Astrocyte of the hippocampus (primary cell): ENCODE measurements around the gene HUNK.
"Not testable (repeated sequence)": the region's sequence is repeated elsewhere in the genome, so short reads cannot be mapped to it uniquely, and the experiment has no call there.

Experiments used
- DNase-seq: peaks from one replicate; pipeline ENCODE4 v3.0.0; 2011; ENCODE audit warnings: low read depth, low spot score

Gene HUNK

DNA sequence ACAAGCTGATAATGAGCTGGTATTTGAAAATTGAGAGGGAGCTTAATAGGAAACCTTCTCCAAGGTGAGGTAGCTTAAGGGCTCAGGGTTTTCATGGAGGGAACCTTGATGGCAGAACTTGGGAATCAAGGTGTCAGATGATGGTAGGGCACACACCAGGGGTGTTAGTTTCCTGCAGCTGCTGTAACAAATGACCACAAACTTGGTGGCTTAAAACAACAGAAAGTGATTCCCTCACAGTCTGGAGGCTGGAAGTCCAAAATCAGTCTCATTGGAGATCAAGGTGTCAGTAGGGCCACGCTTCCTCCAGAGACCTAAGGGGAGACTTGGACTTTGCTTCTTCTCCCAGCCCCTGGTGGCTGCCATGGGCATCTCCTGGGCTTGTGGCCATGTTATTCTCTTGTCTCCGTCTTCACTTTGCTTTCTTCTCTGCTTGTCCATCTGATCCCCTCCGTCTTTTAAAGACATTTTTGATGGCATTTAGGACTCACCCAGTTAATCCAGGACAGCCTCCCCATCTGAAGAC is 45.5 kb downstream of the HUNK start:
- no peak for DNase-seq

DNA sequence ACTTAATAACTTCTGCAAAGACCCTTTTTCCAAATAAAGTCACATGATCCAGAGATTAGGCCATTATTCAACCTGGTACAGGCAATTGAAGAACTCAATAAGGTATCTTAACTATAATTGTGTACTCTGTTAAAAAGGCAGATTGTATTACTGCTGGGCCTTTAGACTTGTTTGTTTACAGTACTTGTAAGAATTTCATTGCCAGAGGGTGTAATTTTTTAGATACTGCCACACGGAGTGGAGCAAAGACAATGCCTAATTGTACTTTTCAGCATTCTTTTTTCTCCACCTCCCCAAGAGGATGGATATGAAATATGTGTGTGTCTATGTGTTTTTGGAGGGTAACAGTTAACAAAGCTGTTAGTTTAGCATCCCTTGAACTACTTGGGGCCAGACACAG is 47.5 kb downstream of the HUNK start:
- no peak for DNase-seq

DNA sequence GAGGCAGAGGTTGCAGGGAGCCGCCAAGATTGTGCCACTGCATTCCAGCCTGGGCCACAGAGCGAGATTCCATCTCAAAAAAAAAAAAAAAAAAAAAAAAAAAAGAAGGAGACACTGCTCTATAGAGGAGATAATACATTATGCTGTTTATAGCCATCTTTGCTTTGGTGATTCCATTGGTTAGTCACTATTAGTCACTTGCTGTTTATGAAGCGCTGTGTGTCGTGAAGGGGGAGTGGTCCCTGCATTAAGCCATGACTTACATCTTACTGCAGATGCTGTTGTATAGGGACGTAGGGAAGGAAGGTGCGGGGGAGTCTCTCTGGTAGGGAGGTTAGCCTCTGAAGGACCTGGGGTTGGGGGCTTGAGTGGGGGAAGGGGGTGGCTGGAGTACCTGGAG is 48.3 kb downstream of the HUNK start:
- DNase-seq: no peak

DNA sequence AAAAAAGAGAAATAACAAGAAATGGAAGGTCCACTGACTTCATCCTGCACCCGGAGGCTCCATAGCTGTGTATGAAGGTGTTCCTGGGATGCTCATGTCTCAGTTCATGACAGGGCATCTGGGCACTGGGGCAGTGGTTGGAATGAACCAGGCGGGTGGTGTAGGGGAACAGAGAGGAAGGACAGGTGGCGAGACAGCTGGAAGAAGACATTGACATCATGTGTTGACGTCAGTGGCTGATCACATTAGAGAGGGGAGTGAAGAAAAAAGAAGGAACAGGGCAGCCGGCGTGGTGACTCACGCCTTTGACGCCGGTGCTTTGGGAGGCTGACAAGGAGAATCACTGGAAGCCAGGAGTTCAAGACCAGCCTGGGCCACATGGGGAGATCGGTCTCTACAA is 50.1 kb downstream of the HUNK start:
- no peak for DNase-seq

DNA sequence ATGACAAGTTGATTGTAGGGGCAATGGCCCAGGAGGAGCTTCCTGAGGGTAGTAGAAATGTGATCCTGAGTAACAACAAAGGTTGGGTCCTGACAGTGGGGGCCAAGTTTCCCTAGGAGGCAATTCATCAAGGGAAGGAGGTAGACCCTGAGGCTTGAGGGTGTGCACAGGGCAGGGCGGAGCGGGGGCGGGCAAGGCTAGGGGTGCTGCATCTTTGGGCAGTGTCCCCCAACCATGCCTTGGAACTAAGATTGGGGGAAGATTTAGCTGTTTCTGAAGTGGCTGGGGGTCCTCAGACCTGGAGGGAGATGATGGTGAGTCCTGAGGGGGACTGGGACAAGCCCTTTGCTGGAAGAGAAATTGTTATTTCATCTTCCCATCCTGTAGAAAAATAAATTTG is 50.9 kb downstream of the HUNK start:
- no peak for DNase-seq

DNA sequence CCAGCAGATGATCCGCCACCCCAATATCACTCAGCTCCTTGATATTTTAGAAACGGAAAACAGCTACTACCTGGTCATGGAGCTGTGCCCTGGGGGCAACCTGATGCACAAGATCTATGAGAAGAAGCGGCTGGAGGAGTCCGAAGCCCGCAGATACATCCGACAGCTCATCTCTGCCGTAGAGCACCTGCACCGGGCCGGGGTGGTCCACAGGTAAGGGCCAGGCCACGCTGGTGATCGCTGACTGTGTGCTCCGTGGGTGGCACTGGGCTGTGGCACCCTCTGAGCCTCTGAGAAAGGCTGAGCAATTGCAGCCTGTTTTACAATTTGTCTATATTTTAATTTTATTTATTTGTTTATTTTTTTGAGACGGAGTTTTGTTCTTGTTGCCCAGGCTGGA is 51.7 kb downstream of the HUNK start:
- no peak for DNase-seq

DNA sequence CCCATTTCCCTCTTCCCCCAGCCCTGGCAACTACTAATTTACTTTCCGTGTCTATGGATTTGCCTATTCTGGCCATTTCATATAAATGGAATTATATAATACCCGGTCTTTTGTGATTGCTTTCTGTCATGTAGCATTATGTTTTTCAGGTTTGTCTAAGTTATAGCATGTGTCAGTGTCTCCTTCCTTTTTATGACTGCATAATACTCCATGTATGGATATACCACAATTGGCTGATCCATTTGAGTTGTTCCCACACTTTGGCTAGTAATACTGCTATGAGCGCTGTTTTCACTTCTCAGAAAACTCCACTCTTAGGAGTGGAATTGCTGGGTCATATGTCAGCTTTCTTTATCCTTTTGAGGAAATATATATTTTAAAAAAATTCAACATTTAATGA is 53.7 kb downstream of the HUNK start:
- no peak for DNase-seq

DNA sequence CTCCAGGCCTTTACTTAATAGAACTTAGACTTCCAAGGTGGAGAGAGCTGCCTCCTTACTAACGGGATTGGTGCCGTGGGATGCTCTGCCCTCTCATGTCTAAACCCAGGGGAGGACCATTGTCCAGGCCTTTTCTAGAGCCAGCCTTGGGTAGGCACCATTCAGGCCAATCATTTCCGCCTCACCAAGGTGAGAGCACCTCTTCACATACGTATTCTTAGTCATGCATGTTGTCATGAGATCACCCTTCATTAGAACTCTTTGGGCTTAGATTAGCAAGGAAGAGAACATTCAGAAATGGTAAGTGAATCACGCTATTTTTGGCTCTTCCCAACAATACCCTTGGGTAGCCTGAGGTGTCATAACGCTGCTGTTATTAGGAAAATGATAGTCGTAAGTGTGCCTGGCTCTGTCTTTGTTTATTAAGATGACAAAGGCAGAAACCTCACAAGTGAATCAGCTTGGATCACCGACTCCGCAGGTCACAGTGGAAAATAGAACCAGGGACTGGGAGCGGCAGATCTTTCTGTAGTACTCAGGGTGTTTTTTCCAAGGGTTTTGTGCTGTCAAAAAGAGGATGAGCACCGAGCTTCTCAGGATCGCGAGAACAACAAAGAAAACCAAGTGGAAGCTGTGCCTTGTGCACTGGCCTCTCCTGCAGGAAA is 55.0 kb downstream of the HUNK start:
- no peak for DNase-seq

DNA sequence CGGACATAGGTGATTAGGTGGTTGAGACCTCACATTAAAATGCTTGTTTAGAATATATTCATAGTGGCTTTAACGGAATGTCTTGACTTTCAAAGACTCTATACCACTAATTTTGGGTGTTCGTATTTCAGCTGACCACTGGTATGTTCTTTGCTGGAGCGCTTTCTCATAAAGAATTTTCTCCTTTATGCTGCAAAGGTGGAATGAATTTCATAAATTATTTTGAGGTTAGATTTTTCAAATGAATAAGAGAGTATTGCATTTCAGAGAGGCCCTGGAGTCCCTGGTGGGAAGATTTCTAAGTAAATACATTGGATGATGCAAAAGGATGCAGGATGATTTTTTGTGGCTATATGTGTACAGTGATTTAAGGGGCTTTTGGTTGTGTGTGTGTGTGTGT is 55.8 kb downstream of the HUNK start:
- DNase-seq: no peak

DNA sequence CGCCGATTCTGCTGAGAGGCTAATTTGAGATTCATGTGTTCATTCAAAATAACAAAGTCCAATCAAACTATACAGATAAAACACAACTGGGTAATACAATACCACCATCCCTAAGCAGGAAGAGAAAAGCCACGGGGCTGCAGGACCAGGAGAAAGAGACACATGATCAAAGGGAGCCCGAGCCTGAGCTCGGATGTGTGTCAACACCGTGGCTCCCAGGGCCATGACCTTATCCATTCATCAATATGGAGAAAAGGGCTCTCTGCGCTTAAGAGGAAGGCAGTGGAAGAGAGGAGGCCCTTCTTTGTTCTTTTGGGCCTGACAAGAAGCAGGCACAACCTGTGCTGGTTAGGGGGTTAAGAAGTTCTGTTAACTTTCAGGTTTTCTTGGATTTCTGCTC is 56.7 kb downstream of the HUNK start:
- DNase-seq: no peak

DNA sequence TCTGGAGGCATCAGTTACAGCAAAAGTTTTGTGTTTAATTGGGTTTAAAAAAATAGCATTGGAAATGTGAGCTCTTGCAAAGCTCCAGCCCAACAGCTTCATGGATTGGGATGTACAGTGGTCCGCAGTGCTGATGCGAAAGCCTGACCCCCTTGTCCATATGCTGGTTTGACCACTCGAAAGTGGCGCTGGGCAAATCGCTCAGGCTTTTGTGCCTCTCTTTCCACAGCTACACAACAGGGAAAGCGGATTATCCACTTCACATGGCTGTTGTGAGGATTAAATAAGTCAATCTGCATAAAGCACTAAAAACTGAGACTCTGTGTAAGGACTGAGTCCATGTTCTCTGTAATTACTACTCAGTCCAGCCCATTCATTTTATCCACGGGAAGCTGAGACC is 57.2 kb downstream of the HUNK start:
- DNase-seq: no peak

DNA sequence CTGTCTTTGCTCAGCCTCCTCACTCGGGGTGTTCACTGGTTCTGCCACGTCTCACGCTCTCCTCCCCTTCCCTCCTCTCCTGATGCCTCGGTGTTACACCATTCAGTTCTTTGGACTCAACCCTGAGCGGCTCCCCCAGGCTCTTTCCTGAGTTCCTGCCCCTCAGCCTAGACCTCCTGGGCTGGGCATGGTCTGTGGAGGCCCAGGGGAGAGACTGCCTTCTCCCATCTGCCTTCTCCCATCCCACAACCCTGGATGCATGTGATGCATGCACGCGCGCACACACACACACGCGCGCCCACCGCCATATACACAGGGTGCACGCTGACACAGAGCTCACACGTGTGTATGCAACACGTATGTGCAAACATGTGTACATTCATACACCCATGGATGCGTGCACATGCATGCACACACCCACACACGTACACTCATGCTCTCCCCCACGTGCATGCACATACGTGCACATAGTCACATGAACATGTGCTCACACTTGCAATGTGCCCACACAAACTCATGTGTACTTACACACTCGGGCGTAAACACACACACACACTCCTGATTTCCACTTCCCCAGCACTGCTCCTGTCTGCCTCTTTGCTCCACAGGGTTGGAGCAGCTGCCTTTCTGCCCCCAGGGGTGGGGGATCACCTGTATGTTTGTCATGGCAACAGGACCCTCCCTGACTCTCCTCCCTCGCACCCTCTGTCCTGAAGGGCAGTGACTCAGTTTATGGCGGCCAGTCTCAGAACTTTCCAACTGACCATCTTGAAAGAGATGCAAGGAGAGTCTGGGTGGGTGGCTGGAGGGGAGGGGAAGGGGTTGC is 59.0 kb downstream of the HUNK start:
- DNase-seq: no peak

DNA sequence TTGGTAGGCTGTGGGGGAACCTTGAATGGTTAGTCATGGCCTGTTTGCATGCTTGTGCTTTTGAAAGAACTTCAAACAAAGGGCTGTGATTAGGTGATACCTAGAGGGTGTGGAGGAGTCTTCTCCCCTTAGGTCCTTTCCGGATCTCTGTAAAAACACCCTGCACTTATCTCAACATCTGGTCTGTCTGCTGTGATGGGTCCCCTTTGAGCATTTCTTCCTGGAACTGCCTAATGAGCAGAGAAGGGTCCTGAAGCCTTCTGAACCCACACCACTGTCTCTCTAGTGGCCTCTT is 59.6 kb downstream of the HUNK start:
- DNase-seq: no peak

DNA sequence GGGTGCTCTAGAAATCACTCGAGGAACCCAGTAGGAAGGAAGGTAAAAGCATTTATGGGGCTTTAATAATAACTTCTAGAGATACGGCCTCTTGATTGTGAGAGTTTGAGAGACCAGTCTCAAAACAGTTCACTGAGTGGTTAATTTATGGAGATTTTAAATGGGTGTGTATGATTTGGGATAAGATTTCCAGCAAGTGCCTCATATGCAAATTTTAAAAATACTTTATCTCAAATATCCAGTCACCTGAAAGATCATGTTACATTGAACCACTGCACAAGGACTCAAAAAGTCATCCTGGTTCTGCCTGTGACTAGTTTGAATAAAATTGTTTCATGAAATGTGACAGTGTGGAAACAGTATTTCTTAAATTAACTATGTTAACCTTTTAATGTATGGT is 64.5 kb downstream of the HUNK start:
- no peak for DNase-seq

DNA sequence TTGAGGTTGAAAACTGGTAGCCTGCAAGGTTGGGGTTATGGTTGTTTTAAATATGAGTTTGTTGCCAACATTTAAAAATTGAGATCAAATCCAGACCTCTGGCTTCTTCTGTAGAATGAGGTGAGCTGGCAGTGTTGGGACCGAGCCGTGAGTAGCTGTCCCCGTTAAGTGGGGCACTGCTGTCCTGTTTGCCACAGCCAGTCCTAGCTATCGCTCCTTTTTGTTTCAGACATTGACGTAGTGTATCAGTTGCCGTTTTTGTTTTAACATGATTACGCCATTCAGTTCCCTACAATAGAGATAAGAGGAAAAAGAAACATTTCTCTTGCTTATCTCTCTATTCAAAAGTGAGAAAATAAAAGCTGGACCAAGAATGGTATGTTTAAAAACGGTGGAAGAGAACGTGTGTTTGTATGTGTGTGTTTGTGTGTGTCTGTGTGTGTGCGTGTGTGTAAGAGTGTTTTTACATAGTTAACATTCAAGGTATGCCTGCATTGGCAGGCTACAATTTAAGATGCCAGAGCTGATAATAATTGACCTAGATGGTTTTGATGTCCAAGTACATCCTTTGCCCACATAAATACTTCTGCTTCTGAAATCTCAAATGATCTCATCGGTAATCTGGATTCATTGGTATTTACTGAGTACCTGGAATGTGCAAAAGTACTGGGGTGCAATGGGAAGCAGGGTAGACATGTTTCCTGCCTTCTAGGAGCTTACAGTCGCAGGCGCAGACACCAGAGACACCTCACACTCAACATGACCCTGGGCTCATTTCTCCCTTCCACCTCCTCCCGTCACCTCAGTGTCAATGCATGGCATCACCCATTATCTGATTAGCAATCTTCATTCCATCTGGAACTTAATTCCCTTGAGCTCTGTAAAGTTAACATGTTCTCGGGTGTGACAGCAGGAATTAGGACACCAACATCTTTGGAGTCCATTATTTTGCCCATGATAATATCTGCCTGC is 65.8 kb downstream of the HUNK start:
- no peak for DNase-seq

DNA sequence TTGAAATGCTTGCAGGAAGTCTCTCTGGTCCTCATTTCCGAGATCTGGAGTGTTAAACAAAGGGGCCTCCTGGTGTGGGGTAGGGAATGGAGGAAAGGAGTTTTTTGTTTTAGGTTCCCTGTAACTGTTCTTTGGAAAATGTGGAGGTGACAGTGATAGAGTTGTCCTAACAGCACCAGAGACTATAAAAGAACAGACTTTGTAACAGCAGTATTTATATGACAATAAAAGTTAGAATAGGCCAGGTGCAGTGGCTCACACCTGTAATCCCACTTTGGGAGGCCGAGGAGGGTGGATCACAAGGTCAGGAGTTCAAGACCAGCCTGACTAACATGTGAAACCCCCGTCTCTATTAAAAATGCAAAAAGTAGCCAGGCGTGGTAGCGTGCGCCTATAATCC is 68.9 kb downstream of the HUNK start:
- DNase-seq: no peak

DNA sequence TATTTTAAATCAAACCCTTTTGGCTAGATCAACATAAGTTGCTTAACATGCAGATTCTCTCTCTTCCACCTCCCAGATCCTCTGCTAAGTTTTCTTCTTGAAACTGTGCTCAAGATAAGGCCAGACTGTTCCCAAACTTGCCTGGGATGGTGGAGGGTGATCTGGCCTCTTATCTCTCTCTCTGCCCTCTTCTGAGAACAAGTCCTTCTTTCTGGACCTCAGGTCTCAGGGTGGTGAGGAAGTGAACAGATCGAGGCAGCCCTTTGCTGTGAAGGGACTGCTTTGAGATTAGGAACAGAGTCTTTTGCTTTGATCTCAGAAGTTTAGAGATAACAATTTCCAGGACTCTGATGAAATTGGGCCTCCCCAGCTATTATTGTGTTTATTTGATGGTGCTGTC is 70.7 kb downstream of the HUNK start:
- no peak for DNase-seq

DNA sequence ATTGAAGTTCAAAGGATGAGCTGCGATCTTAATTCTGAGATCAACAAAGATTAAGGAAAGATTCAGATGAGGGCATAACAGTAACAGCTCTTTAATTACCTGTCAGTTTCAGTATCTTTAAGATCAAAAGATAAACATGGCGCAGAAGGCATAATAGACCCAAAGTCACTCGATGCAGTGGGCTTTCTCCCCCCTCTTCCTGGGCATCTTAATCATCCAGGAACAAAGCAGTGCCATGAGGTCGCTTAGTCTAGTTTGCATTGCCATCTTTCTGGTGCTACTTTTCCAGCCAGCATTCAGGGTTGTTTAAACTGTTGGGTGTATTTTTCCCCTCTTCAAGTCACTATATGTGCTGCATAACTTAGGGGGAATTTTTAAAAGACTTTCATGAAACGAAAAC is 72.3 kb downstream of the HUNK start:
- DNase-seq: no peak

DNA sequence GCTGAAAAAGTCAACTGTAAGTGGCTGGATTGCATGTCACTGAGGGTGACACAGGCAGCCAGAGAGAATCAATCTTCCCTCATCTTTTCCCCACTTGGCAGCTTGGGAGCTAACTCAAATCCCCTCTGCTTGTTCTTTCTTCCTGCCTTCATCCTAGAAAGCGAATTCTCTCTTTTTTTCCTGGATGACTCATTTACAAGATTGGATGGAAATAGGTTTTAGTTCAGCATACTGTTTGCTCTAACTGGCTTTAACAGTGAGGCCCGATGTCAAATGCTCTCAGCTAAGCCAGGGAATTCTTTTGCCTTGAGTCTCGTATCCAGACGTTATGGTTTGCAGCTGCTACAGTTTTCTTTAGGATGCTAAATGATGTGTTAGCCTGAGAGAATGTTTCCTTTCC is 72.7 kb downstream of the HUNK start:
- peak; percentile 69 for DNase-seq

DNA sequence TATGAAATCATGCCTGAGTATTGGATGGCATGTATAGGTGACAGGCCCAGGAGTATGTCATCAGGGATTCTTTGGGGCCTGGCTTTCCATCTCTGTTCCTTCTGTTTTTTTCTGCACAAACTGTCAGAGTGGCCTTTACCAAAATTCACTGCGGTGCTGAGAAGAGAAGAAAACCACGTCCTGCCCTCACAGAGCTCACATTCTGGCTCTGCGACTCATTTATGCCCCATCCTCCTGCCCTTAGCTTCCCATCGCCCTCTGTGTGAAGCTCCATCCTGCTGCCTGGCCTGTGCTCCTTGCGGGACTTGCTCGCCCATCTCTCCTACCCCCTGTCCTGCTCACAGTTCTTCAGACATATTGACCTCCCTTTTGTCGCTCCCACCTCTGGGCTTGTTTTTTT is 73.4 kb downstream of the HUNK start:
- no peak for DNase-seq

DNA sequence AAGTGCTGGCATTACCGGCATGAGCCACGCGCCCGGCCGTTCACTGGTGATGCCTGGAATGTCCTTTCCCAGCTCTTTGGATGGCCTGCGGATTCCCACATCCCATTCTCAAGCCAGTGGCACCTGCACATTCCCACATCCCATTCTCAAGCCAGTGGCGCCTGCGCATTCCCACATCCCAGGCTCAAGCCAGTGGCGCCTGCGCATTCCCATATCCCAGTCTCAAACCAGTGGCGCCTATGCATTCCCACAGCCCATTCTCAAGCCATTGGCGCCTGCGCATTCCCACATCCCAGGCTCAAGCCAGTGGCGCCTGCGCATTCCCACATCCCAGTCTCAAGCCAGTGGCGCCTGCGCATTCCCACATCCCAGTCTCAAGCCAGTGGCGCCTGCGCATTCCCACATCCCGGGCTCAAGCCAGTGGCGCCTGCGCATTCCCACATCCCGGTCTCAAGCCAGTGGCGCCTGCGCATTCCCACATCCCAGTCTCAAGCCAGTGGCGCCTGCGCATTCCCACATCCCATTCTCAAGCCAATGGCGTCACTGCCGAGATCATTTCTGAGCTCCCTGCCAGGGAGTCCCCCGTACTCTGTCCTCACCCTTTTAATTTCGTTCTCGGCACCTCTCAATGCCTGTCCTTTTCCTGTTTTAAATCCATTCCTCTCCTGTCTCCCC is 74.2 kb downstream of the HUNK start:
- not testable (repeated sequence) for DNase-seq

DNA sequence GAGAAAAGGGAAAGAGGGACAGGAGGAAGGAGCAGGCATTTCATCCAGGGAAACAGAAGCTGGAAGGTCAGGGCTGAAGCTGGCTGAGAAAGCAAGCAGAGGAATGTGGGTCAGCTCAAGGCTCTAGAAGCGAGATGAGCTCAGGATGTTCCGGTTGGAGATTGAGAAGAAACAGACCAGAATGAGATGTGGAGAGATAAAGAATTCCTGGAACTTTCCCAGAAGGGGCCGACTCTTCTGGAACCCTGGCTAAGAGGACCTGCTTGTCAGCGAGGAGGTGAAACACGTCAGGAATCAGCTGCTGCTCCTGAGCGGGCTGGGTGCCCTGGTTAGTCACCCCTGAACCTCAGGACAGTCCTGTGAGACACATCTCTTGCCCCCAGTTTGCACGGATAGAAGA is 75.9 kb downstream of the HUNK start:
- DNase-seq: no peak
